Measurements from ENCODE around the gene KIF3C.

DNA sequence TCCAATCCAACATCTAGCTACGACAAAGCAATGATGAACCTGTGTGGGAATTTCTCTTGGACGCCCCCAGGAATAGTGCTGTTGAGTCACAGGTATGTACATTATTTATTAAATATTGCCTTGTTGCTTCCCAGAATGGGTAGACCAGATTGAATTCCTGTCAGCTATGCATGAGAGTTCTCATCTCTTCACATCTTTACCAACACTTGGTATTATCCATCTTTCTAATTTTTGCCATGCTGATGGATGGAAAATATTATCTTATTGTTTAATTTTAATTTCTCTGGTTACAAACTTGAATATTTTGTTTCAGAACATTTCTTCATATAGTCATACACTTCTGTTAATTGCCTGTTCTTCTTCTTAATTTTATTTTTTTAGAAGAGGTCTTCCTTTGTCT, 42.0 kb upstream of the KIF3C start:
- TF ChIP-seq CTCF (IDR thresholded peaks at IDR 0.05) = no peak
- no peak for TF ChIP-seq POLR2A (IDR thresholded peaks at IDR 0.05)
- TF ChIP-seq POLR2AphosphoS5 (IDR thresholded peaks at IDR 0.05) = no peak

Data from prostate gland (tissue), 2 donors.